Stimulated activated CD8-positive, alpha-beta memory T cell treated with anti-CD3 and anti-CD28 coated beads, Interleukin-4, amount 100 ng/mL, for 4 hours (primary cell): ENCODE measurements around the gene GSDME.

Source experiments
- DNase-seq, 2 donors: peaks; one replicate each; pipeline ENCODE4 v3.0.0-alpha.2; 2020; ENCODE audit warnings: low read depth in 2 of 2, low spot score in 1 of 2

GSDME gene

DNA sequence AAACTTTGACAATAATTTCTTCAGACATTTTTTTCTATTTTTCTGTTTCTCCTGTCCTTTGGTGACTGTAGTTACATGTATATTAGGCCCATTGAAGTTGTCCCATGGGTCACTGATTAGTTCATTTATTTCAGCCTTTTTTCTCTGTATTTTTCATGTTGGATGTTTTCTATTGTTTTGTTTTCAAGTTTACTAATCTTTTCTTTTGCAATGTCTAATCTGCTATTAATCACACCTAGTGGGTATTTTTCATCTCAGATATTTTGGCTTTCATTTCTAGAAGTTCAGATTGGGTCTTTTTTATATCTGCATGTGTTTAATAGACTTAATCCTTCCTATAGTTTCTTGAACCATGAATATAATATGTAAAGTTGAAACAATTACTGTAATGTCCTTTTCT is 99.3 kb downstream of the GSDME start:
- no peak for DNase-seq

DNA sequence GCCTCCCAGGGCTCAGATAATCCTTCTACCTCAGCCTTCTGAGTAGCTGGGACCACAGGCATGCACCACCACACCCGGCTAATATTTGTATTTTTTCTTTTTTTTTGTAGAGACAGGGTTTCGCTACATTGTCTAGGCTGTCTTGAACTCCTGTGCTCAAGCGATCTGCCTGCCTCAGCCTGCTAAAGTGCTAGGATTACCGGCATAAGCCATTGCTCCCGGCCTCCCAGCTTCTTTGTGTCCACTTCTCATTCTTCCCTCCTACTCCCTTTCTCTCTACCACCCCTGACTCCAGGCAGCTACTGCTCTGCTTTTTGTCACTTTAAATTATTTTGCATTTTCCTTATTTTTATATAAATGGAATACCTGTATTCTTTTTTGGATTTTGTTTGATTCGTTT is 100.7 kb downstream of the GSDME start:
- DNase-seq, result no peak

- DNase-seq, result no peak
Observed at GRCh38 chr7:24654305-24654704, 103.0 kb downstream of the GSDME start.

DNA sequence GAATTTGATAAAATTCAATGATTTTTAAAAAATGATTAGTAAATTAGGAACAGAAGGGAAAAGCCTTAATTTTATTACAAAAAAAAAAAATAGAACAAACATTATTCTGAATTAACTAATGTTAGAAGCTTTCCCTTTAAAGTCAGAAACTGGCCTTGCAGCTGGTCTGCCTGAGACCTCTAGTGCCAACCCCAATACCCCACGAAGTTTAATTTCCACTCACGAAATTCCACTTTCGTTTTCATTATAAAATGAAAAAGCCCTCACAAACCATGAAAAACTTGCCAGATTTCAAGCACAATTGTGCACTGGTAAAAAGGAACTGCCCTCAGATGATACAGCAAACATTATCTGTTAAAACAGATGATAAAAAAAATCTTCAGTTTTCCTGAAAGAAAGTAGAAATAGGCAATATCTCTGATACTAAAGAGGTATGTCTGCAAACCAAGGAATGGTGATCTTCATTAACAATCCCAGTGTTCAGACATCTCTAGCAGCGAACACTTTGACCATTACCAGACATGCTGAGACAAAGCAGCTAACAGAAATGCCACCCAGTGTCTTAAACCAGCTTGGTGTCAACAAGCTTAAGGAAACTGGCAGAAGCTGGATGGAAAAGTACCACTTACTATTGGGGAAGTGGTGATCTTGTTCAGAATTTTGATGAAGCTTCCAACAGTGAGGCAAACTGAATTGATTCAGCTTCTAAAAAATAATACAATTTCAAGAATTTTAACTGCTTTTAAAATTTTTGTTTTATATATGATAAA is 103.8 kb downstream of the GSDME start:
- no peak for DNase-seq

DNA sequence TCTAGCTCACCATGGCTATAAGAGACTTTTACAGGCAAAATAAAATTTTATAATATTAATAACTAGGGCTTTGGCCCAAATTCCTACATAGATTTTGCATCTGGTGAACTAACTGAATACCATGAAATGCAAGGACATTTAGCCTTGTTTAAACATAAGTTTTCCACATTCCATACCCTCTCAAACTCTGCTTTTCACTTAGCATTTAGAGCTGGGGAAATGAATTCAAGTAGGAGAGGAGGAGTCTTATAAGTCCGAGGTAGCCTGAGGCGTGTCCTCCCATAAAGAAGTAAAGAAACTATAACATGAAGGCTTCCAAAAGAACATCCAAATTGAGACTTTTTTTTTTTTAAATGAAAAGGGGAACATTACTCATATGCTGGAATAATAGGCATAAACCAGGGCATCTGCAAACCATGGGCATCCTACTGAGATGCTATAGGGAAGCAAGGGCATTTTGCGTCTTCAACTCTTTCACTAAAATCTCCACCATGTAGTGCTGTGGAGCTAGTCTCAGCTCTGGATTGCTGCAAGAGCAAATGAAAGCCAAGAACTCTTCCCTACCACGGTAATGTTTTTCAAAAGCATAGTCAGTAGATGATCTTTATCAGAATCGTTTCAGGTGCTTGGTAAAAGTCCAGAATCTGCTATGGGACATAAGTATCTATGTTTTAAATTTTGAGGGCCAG is 104.9 kb downstream of the GSDME start:
- no peak for DNase-seq
